Smooth muscle cell of the pulmonary artery (primary cell): ENCODE results near the gene TTC9C. TPM values are rescaled to one million over a fixed set of nuclear protein-coding genes. Genes with fewer than 3 reads are reported as not detected.

Experiments
- total RNA-seq: library from RNA; depleted of rRNA; stranded (reverse); fragments of >200 nt; gene quantifications from 2 replicates; pipeline ENCODE4 v1.2.3, GENCODE V29; 2014

TTC9C gene, protein sequence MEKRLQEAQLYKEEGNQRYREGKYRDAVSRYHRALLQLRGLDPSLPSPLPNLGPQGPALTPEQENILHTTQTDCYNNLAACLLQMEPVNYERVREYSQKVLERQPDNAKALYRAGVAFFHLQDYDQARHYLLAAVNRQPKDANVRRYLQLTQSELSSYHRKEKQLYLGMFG
- total RNA-seq = 27.5 and 28.9 TPM in 2 replicates

DNA sequence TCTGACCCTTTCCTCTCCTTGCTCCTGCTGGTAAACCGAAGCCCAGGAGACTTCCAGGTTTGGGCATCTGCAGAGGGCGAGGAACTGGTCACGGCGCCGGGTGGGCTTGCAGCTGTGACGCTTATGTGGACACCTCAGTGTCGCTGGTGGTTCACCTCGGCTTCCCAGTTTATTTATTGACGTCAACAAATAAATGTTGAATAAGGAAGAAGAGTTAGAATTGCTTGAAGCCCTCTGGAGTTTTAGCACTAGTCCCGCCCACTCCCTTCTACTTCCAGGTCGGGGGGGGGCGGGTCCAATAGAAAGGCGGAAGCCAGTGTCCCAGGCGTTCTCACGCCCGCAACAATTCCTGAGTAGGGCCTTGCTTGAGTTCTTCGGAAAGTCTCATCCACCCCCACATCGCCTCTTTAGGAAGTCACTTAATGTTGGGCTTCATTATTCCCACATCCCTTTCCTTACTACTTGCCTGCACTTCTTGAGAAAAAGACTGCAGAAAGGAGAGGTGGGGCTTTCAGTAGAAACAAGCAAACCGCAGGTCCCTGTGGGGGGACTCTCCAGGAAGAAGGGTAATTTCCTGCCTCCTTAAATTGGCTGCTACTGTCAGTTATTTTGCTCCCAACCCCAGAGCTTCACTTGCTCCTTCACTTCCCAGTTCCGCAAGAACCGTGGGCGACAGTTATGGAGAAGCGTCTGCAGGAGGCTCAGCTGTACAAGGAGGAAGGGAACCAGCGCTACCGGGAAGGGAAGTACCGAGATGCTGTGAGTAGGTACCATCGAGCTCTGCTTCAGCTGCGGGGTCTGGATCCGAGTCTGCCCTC is at the start of gene TTC9C:
TSS of gene TTC9C (plus strand) at position 316 of the 818 bp plus-strand sequence. CDS start at position 679, 363 bp downstream.

DNA sequence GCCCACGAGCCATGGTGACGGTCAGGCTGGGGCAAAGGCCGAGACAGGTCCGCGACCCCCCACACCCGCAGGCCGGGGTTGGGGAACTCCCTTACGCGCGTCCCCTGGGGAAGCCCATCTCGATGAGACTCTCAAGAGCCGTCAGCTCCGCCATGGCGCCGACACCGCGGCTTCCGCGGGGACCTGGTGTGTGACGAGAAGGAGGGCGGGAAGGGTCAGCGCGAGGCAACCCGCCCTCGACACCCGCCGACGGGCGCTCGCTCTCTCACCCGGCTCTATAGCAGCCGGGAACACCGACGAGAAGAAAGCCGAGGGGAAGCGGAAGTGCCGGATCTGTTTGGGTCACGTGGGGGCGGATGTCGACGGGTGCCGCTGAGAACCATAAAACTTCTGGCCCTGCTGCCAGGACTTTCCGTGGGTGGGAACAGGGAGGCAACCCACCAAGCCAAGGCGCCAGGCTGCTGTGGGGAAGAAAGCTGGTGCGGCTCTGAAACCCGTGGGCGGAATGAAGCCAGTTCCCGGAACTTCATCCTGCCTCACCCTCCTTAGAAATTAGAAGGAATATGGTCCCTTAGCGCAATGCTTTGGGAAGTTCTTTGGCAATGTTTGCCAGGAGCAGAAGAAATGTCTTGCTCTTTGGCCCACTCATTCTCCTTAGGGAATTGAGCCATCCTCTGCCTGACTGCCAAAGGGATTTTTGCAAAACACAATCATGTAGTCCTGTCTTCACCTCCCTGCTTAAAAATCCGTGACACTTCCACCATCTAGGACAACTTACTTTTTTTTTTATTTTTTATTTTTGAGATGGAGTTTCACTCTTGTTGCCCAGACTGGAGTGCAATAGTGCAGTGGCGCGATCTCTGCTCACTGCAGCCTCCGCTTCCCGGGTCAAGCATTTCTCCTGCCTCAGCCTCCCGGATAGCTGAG is 49.3 kb upstream of the TTC9C start, which contains the start of gene UBXN1:
TSS of gene UBXN1 (minus strand) at position 304 of the 927 bp plus-strand sequence. CDS start at position 154, 150 bp downstream.

DNA sequence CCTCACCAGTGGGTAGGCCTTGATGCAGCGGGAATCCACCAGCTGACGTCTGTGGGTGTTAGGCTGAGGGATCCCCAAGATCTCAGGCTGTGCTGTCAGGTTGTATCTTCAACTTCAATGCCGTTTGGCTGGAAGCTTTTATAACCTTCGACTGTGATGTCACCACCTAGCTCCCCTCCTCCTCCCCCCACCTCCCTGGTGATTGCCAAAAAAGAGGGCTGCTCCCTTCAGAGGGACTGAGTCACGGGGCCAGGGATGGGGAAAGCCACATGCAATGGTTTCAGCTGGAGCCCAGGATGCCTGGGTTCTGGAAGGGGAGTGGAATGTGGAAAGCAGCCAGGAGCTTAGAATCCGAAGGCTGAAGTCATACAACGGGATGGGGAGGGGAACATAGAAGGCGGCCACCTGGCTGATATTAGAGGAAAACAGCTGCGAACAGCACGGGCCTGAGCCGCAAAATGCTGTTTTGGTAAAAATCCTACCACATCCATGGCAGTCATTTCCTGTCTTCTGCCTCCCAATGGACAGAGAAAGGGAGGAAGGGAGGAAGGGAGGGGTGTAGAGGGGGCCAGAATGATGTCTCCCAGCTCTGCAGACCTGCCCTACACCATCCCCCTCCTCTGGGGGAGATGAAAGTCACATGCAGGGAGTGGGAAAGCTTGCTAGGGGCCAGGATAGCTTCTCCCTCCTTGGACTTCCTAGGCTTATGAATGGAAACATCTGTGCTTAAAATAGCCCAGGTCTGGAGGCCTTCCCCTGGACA is 38.7 kb upstream of the TTC9C start, which contains the start of gene LRRN4CL:
TSS of gene LRRN4CL (minus strand) at position 110 of the 763 bp plus-strand sequence. CDS start 1,022 bp downstream, outside the sequence.

DNA sequence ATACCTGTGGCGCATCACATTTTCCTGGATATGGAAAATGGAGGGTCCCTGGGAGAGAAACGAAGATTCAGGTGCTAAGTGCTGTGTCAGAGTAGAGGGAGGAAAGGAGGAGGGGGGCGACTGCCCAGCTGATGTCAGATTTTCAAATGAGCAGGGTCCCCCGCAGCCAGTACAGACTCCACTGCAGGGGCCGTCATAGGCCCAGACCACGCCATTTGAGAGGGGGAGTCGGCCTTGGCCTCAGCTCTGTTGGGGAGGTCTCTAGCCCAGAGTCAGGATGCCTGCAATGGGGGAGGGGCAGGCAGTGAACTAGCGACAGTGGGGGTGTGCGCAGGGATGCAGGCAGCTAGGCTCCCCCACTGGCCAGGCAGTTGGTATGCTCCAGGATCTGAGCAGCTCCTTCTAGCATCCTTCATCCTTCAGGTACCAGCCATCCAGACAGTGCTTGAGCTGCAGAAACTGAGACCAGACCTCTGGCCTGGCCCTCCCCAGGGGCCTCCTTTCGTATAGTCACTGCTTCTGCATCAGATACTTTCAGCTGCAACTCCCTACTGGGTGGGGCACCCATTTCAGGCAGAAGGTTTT is 20.9 kb upstream of the TTC9C start, which contains the start of the genes BSCL2 and GNG3:
TSS of gene BSCL2 (minus strand) at position 148 of the 585 bp plus-strand sequence. CDS start 229 bp downstream, outside the sequence.
TSS of gene GNG3 (plus strand) at position 400 of the 585 bp plus-strand sequence. CDS start 620 bp downstream, outside the sequence.

DNA sequence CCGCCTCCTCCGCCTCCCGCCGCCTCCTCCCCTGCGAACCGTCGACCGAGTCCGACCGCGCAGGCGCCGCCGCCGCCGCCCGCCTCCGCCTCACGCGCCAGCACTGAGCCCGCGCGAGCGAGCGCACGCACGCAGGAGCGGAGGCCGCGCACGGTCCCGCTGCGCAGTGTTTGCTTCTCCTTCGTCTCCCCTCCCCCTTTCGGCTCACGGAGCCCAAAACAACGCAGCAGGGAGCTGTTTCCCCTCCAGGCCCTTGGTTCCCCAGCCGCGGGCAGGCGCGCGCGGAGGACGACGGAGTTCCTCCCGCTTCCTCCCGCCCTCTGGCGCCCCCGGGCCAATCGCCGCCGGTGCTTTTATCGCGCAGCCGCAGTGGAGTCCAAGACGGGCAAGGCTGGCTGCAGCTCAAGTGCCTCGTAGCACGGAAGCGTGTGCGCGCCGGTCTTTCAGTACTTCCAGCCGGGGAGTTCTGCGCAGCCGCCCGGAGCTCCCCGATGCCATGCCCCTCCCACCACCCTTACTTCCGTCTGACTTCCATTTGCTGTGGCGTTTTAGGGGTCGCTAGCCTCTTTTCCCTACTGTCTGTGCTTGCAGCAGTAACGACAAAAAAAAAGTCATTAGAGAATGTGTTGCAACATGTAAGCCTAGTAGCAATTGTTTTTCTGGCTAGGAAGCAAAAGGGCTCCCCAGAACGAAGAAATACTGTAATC is 968 bp upstream of the TTC9C start, which contains the start of gene HNRNPUL2:
TSS of gene HNRNPUL2 (minus strand) at position 293 of the 707 bp plus-strand sequence. CDS start 301 bp downstream, outside the sequence.

DNA sequence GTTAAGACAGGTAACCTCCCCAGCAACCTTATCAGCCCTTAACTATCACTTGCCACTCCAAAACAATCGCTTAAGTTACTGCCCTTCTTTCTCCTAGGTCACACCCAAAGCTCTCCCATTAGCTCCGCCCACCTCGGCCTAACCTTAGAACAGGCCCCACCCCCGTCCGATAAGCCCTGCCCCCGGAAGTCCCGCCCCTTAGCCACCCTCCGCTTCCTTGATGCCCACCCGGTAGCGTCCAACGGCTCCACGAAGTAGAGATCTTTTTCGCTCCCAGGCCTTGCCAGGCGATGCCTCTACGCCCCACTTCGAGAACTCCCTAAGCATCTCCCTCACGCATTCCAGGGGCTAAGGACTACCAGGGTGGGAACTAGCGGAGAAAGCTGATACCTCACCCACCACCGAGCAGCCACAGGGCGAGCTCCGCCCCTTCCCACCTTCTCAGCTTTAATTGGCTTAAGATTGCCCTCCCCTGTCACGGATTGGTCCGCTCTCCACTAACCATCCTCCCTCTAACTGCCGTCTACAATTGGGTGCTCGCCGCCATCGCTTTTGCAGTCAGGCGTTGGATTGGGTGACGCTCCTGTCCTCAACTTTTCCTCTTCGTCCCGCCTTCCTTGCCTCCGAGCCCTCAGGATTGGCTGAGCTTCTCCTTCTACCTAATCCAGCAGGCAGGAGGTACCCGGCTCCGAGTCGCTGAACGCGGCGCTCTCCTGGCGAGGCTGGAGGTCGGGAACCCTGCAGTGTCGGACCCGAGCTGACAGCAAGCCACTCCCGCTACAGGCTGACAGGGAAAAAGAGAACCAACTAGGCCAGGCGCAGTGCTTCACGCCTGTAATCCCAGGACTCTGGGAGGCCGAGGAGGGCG is 25.7 kb downstream of the TTC9C start, which contains the start of gene ZBTB3:
TSS of gene ZBTB3 (minus strand) at position 425 of the 868 bp plus-strand sequence. CDS start 496 bp downstream, outside the sequence.

DNA sequence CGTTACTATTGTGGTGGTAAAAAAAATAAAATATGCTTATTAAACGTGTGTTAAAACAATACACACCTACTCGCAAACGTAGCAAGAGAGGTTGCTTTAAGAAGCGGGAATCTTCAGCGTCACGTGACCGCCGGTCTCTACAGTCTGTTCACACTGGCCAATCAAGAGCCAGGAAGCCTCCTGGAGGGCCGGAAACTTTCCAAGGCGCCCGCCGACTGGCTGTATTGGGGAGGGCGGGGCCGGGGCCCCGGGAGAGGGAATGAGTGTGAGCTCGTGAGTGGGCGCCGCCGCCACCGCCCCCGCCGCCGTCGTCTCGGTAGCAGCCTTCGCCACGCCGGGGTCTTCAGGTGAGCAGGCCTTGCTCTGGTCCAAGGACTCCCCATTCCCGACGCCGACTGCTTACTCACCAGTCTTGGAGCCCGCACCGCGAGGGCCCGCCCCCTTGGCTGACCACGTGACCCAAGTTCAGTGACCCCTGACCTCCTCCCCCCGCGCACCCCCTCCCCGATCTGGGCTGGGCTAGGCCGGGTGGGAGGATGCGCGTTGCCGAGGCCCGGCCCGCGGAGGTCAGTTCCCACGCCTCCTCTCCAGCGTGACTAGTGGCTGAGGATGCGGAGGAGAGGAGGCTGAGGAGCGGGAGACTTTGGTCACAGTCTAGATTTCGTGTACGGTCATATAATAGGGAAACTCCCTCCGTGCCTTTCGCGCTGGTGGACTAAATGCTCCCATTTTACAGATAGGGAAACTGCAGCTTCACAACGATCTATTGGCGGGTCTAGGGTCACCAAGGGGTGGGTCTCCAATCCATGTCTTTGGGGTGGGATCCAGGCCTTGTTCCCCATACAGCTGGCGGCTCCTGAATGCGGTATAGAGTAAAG is 43.1 kb downstream of the TTC9C start, which contains the start of gene TAF6L:
TSS of gene TAF6L (plus strand) at position 253 of the 878 bp plus-strand sequence. CDS start 4,388 bp downstream, outside the sequence.

DNA sequence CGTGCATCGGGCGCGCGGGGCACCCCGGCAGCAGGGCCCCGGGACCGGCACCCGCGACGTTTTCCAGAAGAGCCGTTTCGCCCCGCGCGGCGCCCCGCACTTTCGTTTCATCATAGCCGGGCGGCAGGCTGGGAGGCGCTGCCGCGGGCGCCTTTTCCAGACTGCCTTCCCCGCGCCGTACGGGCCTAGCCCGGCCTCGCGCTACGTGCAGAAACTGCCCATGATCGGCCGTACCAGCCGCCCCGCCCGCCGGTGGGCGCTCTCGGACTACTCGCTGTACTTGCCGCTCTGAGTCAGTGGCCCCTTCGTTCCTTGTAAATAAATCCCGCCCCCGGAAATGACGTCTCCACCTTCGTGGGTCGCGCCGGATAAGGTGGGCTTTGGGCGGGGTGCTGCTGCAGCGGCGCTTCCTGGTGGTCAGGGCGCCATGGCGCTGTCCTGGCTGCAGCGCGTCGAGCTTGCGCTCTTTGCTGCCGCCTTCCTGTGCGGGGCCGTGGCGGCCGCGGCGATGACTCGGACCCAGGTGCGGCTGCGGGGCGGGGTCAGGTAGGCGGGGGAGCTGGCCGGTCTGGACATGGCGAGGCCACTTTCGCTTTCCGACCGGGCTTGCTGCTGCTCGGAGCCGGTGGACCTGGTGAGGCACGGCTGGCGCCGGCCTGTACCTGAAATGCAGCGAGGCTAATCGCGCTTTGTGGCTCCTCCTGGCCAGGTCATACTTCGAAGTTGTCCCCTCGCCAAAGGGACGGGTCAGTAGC is 58.9 kb downstream of the TTC9C start, which contains the start of gene TMEM179B:
TSS of gene TMEM179B (plus strand) at position 398 of the 755 bp plus-strand sequence. CDS start at position 428, 30 bp downstream.

Other genes starting within 250 kb of the TTC9C start
- gene AHNAK, start 181.7 kb upstream of the TTC9C start, total RNA-seq = 498 and 644 TPM in 2 replicates
- gene EEF1G, start 154.6 kb upstream of the TTC9C start, total RNA-seq = 1,318 and 1,351 TPM in 2 replicates
- 8.7 and 9.2 TPM in 2 replicates for gene TUT1, start 137.0 kb upstream of the TTC9C start, total RNA-seq
- gene MTA2, start 126.6 kb upstream of the TTC9C start, total RNA-seq = 70.8 and 86.8 TPM in 2 replicates
- 23.8 and 38.6 TPM in 2 replicates for gene EML3, start 115.7 kb upstream of the TTC9C start, total RNA-seq
- gene ROM1, start 115.2 kb upstream of the TTC9C start, total RNA-seq = 3.1 and 5.8 TPM in 2 replicates
- gene B3GAT3, start 106.5 kb upstream of the TTC9C start, total RNA-seq = 48.9 and 82.7 TPM in 2 replicates
- gene GANAB, start 81.9 kb upstream of the TTC9C start, total RNA-seq = 612 and 660 TPM in 2 replicates
- gene INTS5, start 75.2 kb upstream of the TTC9C start, total RNA-seq = 24.5 and 26.9 TPM in 2 replicates
- 13.4 and 18.3 TPM in 2 replicates for gene C11orf98, start 63.3 kb upstream of the TTC9C start, total RNA-seq
- gene CSKMT, start 63.2 kb upstream of the TTC9C start, total RNA-seq = 4.2 and 4.5 TPM in 2 replicates
- 6.6 and 7.5 TPM in 2 replicates for gene UQCC3, start 56.8 kb upstream of the TTC9C start, total RNA-seq
- gene LBHD1, start 56.2 kb upstream of the TTC9C start, total RNA-seq = 3.0 and 3.9 TPM in 2 replicates
- 80.9 and 85.2 TPM in 2 replicates for gene UBXN1, start 49.4 kb upstream of the TTC9C start, total RNA-seq
- 3.3 and 4.9 TPM in 2 replicates for gene LRRN4CL, start 39.0 kb upstream of the TTC9C start, total RNA-seq
- gene BSCL2, start 21.1 kb upstream of the TTC9C start, total RNA-seq = 54.8 and 59.1 TPM in 2 replicates
- gene GNG3, start 20.8 kb upstream of the TTC9C start, total RNA-seq = 0.13 TPM in 1 of 2 replicates, not detected in the other
- 13.3 and 15.4 TPM in 2 replicates for gene HNRNPUL2, start 1.0 kb upstream of the TTC9C start, total RNA-seq
- 10.3 and 11.7 TPM in 2 replicates for gene ZBTB3, start 25.7 kb downstream of the TTC9C start, total RNA-seq
- 51.6 and 51.7 TPM in 2 replicates for gene POLR2G, start 33.1 kb downstream of the TTC9C start, total RNA-seq
- 19.3 and 27.2 TPM in 2 replicates for gene TAF6L, start 42.9 kb downstream of the TTC9C start, total RNA-seq
- gene TMEM179B, start 58.9 kb downstream of the TTC9C start, total RNA-seq = 48.9 and 50.0 TPM in 2 replicates
- 13.3 and 16.2 TPM in 2 replicates for gene TMEM223, start 63.5 kb downstream of the TTC9C start, total RNA-seq
- gene NXF1, start 77.0 kb downstream of the TTC9C start, total RNA-seq = 26.1 and 39.4 TPM in 2 replicates
- 35.5 and 44.3 TPM in 2 replicates for gene STX5, start 103.6 kb downstream of the TTC9C start, total RNA-seq
- gene TEX54, start 104.4 kb downstream of the TTC9C start, total RNA-seq = not detected in 2 replicates
- 25.4 and 46.1 TPM in 2 replicates for gene WDR74, start 111.1 kb downstream of the TTC9C start, total RNA-seq
- gene SLC3A2, start 152.4 kb downstream of the TTC9C start, total RNA-seq = 104 and 190 TPM in 2 replicates
- not detected in 2 replicates for gene CHRM1, start 192.9 kb downstream of the TTC9C start, total RNA-seq